ENCODE measurements around the gene OSBPL6. TPM values are rescaled to one million over a fixed set of nuclear protein-coding genes. Genes with fewer than 3 reads are reported as not detected.
"Not testable (repeated sequence)": the region's sequence is repeated elsewhere in the genome, so short reads cannot be mapped to it uniquely, and the experiment has no call there.

OSBPL6 gene
- total RNA-seq = under 1 TPM; 0.16 to 0.24 TPM

GRCh38 chr2:178193823-178194599 is at the start of gene OSBPL6:
Gene OSBPL6 (plus strand): TSS chr2:178194512. CDS start chr2:178306185, 111,673 bp downstream.
- Mint-ChIP-seq H3K4me1 (ENCODE audit: low read depth) (peaks cover 17% of the 10 kb centered on the region), H3K9me3 (ENCODE audit: insufficient read depth) (no peaks in the 10 kb centered on the region), H3K4me3 (peak within 1 kb of the TSS; percentile 66), H3K27me3 (ENCODE audit: low read depth) (peaks cover 58% of the 10 kb centered on the region), H3K27ac (no peak within 1 kb of the TSS), H3K36me3 (ENCODE audit: low read depth) (no peaks in the 10 kb centered on the region)
- CTCF ChIA-PET = interaction anchor here (1.3 to 1.4 kb wide), 2 partner anchors 12 to 82 kb away, joined by 3 read pairs; partner anchors contain the start of gene RBM45
- ATAC-seq (peak; percentile 96), DNase-seq (peak; percentile 75)
- POLR2A ChIA-PET = no interaction called here

- Mint-ChIP-seq H3K36me3 (ENCODE audit: low read depth) (no peaks in the 10 kb centered on the region), H3K9me3 (ENCODE audit: insufficient read depth) (no peaks in the 10 kb centered on the region), H3K27me3 (ENCODE audit: low read depth) (peaks cover 15% of the 10 kb centered on the region), H3K4me1 (ENCODE audit: low read depth) (no peaks in the 10 kb centered on the region), H3K4me3 (no peak overlapping the region), H3K27ac (no peak overlapping the region)
- no peak for DNase-seq
- POLR2A ChIA-PET = no interaction called here
- no peak for ATAC-seq
- CTCF ChIA-PET = no interaction called here
Observed at GRCh38 chr2:178152033-178152432, 42.3 kb upstream of the OSBPL6 start.

DNA sequence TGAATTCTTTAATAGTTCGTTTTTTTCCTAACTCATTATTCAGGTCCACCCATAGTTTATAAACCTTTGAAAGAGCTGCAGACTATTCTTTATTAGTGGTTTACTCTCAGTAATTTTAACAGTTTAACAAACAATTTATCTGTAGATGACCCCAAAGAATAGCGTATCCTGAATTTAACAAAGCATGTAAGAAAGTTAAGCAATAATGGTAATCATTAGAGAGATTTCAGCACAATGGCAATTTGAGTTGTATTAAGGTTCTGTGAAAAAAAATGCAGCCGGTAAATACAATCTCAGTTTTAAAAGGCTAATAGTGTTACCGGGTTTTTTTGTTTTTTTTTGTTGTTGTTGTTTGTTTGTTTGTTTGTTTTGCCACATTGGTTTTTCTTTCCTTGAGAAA is 41.8 kb upstream of the OSBPL6 start:
- ATAC-seq = no peak
- POLR2A ChIA-PET = no interaction called here
- no peak overlapping the region for H3K4me3 Mint-ChIP-seq

GRCh38 chr2:178152977-178153376 is 41.3 kb upstream of the OSBPL6 start:
- Mint-ChIP-seq H3K9me3 (ENCODE audit: insufficient read depth) (no peaks in the 10 kb centered on the region), H3K27ac (no peak overlapping the region), H3K4me3 (no peak overlapping the region), H3K4me1 (ENCODE audit: low read depth) (no peaks in the 10 kb centered on the region), H3K36me3 (ENCODE audit: low read depth) (no peaks in the 10 kb centered on the region), H3K27me3 (ENCODE audit: low read depth) (peaks cover 18% of the 10 kb centered on the region)
- ChIA-PET CTCF (interaction anchor here (1.4 kb wide), 1 partner anchor 262 kb away, joined by 4 read pairs; no protein-coding TSS in a partner anchor), POLR2A (no interaction called here)
- DNase-seq (no peak), ATAC-seq (no peak)

More for the DNA sequence above, 41.8 kb upstream of the OSBPL6 start:
- Mint-ChIP-seq H3K36me3 (ENCODE audit: low read depth) (no peaks in the 10 kb centered on the region), H3K4me1 (ENCODE audit: low read depth) (no peaks in the 10 kb centered on the region), H3K27ac (no peak overlapping the region), H3K27me3 (ENCODE audit: low read depth) (peaks cover 18% of the 10 kb centered on the region), H3K9me3 (ENCODE audit: insufficient read depth) (no peaks in the 10 kb centered on the region)
- DNase-seq = no peak
- CTCF ChIA-PET = interaction anchor here (1.4 kb wide), 1 partner anchor 262 kb away, joined by 4 read pairs; no protein-coding TSS in a partner anchor

GRCh38 chr2:178153878-178154277 is 40.4 kb upstream of the OSBPL6 start:
- H3K4me3 Mint-ChIP-seq; H3K4me1 Mint-ChIP-seq (ENCODE audit: low read depth); H3K36me3 Mint-ChIP-seq (ENCODE audit: low read depth); H3K9me3 Mint-ChIP-seq (ENCODE audit: insufficient read depth); ATAC-seq; DNase-seq; H3K27ac Mint-ChIP-seq; POLR2A ChIA-PET: not testable (repeated sequence)
- CTCF ChIA-PET = interaction anchor here (1.0 to 1.4 kb wide), 2 partner anchors 41 to 261 kb away, joined by 3 to 4 read pairs; no protein-coding TSS in a partner anchor
- H3K27me3 Mint-ChIP-seq (ENCODE audit: low read depth) = peaks cover 16% of the 10 kb centered on the region

- Mint-ChIP-seq H3K27me3 (ENCODE audit: low read depth) (peaks cover 16% of the 10 kb centered on the region), H3K4me1 (ENCODE audit: low read depth) (no peaks in the 10 kb centered on the region), H3K9me3 (ENCODE audit: insufficient read depth) (no peaks in the 10 kb centered on the region), H3K4me3 (no peak overlapping the region), H3K27ac (no peak overlapping the region), H3K36me3 (ENCODE audit: low read depth) (no peaks in the 10 kb centered on the region)
- ATAC-seq (no peak), DNase-seq (no peak)
- ChIA-PET CTCF (no interaction called here), POLR2A (no interaction called here)
Observed at GRCh38 chr2:178155524-178155923, 38.8 kb upstream of the OSBPL6 start.

DNA sequence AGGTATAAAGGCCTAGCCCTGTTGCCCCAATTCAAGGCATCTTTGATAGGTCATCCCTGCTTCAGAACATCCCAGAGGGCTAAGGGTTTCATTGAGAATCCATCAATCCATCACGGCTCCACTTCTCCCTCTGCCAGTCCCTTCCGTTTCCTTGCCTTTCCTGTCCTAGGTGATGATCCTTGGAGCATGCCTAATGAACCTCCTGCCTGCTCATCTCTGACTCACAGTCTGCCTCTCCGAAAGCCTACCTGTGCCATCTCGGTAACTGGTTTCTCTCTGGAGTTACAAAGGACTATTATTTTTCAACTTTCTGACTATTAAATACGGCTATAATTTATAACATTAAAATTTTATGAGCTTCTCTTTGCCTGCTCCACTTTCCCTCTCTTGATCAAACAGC is 36.7 kb upstream of the OSBPL6 start:
- ChIA-PET CTCF (no interaction called here), POLR2A (no interaction called here)
- DNase-seq (no peak), ATAC-seq (no peak)
- no peaks in the 10 kb centered on the region for H3K9me3 Mint-ChIP-seq (ENCODE audit: insufficient read depth)
- no peaks in the 10 kb centered on the region for H3K4me1 Mint-ChIP-seq (ENCODE audit: low read depth)
- H3K36me3 Mint-ChIP-seq (ENCODE audit: low read depth) = no peaks in the 10 kb centered on the region
- no peak overlapping the region for H3K27ac Mint-ChIP-seq
- H3K4me3 Mint-ChIP-seq = no peak overlapping the region
- peaks cover 23% of the 10 kb centered on the region for H3K27me3 Mint-ChIP-seq (ENCODE audit: low read depth)

GRCh38 chr2:178159966-178160365 is 34.3 kb upstream of the OSBPL6 start:
- Mint-ChIP-seq H3K36me3 (ENCODE audit: low read depth) (no peaks in the 10 kb centered on the region), H3K9me3 (ENCODE audit: insufficient read depth) (no peaks in the 10 kb centered on the region), H3K4me1 (ENCODE audit: low read depth) (no peaks in the 10 kb centered on the region), H3K4me3 (no peak overlapping the region), H3K27me3 (ENCODE audit: low read depth) (peaks cover 24% of the 10 kb centered on the region), H3K27ac (no peak overlapping the region)
- ATAC-seq (no peak), DNase-seq (no peak)
- CTCF ChIA-PET = no interaction called here
- POLR2A ChIA-PET = no interaction called here

DNA sequence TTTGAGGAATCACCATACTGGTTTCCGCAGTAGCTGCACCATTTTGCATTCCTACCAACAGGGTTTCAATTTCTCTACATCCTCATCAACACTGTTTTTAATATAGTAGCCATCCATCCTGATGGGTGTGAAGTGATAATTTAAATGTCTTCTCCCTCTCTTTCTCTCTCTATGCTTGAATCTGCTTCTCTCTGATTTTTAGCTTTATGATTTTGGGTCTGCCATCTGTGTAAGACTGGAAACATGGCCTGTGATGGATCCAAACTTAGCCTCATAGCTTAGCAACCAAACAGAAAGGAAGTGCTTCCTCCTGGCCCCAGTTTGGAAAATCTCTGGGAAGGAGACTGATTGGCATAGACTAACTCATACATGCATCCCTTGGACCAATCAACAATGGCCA is 33.7 kb upstream of the OSBPL6 start:
- no peak for DNase-seq
- H3K36me3 Mint-ChIP-seq (ENCODE audit: low read depth) = no peaks in the 10 kb centered on the region
- H3K4me3 Mint-ChIP-seq = no peak overlapping the region

GRCh38 chr2:178163395-178163794 is 30.9 kb upstream of the OSBPL6 start:
- ChIA-PET POLR2A (no interaction called here), CTCF (no interaction called here)
- Mint-ChIP-seq H3K9me3 (ENCODE audit: insufficient read depth) (no peaks in the 10 kb centered on the region), H3K4me3 (no peak overlapping the region), H3K4me1 (ENCODE audit: low read depth) (no peaks in the 10 kb centered on the region), H3K27ac (no peak overlapping the region), H3K36me3 (ENCODE audit: low read depth) (no peaks in the 10 kb centered on the region), H3K27me3 (ENCODE audit: low read depth) (peaks cover 15% of the 10 kb centered on the region)
- no peak for ATAC-seq
- no peak for DNase-seq

More for the DNA sequence above, 33.7 kb upstream of the OSBPL6 start:
- no peak for ATAC-seq
- POLR2A ChIA-PET = no interaction called here
- Mint-ChIP-seq H3K9me3 (ENCODE audit: insufficient read depth) (no peaks in the 10 kb centered on the region), H3K4me1 (ENCODE audit: low read depth) (no peaks in the 10 kb centered on the region), H3K27me3 (ENCODE audit: low read depth) (peaks cover 20% of the 10 kb centered on the region), H3K27ac (no peak overlapping the region)
- CTCF ChIA-PET = no interaction called here

- peaks cover 15% of the 10 kb centered on the region for H3K27me3 Mint-ChIP-seq (ENCODE audit: low read depth)
- no peak overlapping the region for H3K4me3 Mint-ChIP-seq
- POLR2A ChIA-PET = no interaction called here
- CTCF ChIA-PET = no interaction called here
- no peaks in the 10 kb centered on the region for H3K9me3 Mint-ChIP-seq (ENCODE audit: insufficient read depth)
- no peaks in the 10 kb centered on the region for H3K36me3 Mint-ChIP-seq (ENCODE audit: low read depth)
- H3K27ac Mint-ChIP-seq = no peak overlapping the region
- ATAC-seq (no peak), DNase-seq (no peak)
- H3K4me1 Mint-ChIP-seq (ENCODE audit: low read depth) = no peaks in the 10 kb centered on the region
Observed at GRCh38 chr2:178163911-178164310, 30.4 kb upstream of the OSBPL6 start.

- Mint-ChIP-seq H3K36me3 (ENCODE audit: low read depth) (no peaks in the 10 kb centered on the region), H3K27ac (no peak overlapping the region), H3K4me1 (ENCODE audit: low read depth) (no peaks in the 10 kb centered on the region), H3K4me3 (no peak overlapping the region), H3K9me3 (ENCODE audit: insufficient read depth) (no peaks in the 10 kb centered on the region), H3K27me3 (ENCODE audit: low read depth) (peaks cover 9% of the 10 kb centered on the region)
- ChIA-PET CTCF (no interaction called here), POLR2A (no interaction called here)
- ATAC-seq (no peak), DNase-seq (no peak)
Observed at GRCh38 chr2:178173657-178174056, 20.7 kb upstream of the OSBPL6 start.
